Tibial nerve (tissue), 4 donors: ENCODE data around the gene SOX9. TPM values are rescaled to one million over a fixed set of nuclear protein-coding genes. Genes with fewer than 3 reads are reported as not detected.
"Not testable (repeated sequence)": the region's sequence is repeated elsewhere in the genome, so short reads cannot be mapped to it uniquely, and the experiment has no call there.

Experiments
- DNase-seq, 2 donors: peaks; one replicate each; pipeline ENCODE4 v3.0.0-alpha.2; 2019; ENCODE audit warnings: low spot score in 2 of 2
- H3K27ac ChIP-seq, 4 donors: fragments of 200-600 bp; sonication (generic) in 3 of 4; one replicate each; pipeline ENCODE4 v1.5.1; 2017 to 2019; ENCODE audit warnings: mild to moderate bottlenecking in 1 of 4
- H3K27me3 ChIP-seq, 2 donors: fragments of 200-600 bp; sonication (generic) in 1 of 2; one replicate each; pipeline versions ENCODE4 v1.5.1 to v1.6.0; 2017 to 2019
- H3K36me3 ChIP-seq, 3 donors: fragments of 200-600 bp; sonication (generic); one replicate each; pipeline ENCODE4 v1.5.1; 2018 to 2019
- H3K4me1 ChIP-seq, 4 donors: fragments of 200-600 bp; sonication (generic) in 3 of 4; one replicate each; pipeline ENCODE4 v1.5.1; 2017 to 2019
- H3K4me3 ChIP-seq, 4 donors: fragments of 200-600 bp; sonication (generic) in 3 of 4; one replicate each; pipeline ENCODE4 v1.5.1; 2017 to 2019; ENCODE audit warnings: mild to moderate bottlenecking in 1 of 4, moderate library complexity in 1 of 4
- H3K9me3 ChIP-seq, 4 donors: fragments of 200-600 bp; sonication (generic) in 3 of 4; one replicate each; pipeline ENCODE4 v1.5.1; 2017 to 2019
- EP300 ChIP-seq, 2 donors: sonication (generic); formaldehyde crosslinking; IDR thresholded peaks; one replicate each; pipeline ENCODE4 v1.6.1; 2017; ENCODE audit warnings: antibody characterized with exemption in 2 of 2, mild to moderate bottlenecking in 1 of 2
- POLR2A ChIP-seq, 2 donors: fragments of 450-650 bp; IDR thresholded peaks; one replicate each; pipeline ENCODE4 v1.6.1; 2017; ENCODE audit warnings: antibody characterized with exemption in 2 of 2, mild to moderate bottlenecking in 2 of 2, moderate library complexity in 2 of 2
- WGBS, 2 donors: methylation state at CpG; one replicate each; pipeline ENCODE4 v1.1.5; 2018; 5-methylcytosine and 5-hydroxymethylcytosine counted together
- total RNA-seq, 4 donors: library from RNA; depleted of rRNA; stranded (reverse); fragments of >200 nt; gene quantifications; one replicate each; pipeline ENCODE4 v1.1.0, GENCODE V29; 2016
- TF ChIP-seq, protein P1 (sequence below), 5 experiments: fragments of 200-600 bp in 3 of 5; fragments of 450-650 bp in 2 of 5; sonication (generic) in 3 of 5; IDR thresholded peaks; one replicate each; pipeline ENCODE4 v1.5.1; 2016 to 2019; ENCODE audit warnings: antibody characterized with exemption in 5 of 5, mild to moderate bottlenecking in 3 of 5, moderate library complexity in 2 of 5

The SOX9 gene
- total RNA-seq, 4 donors from 2014 or later = 6.6 to 22.9 (median 18.2) TPM

DNA sequence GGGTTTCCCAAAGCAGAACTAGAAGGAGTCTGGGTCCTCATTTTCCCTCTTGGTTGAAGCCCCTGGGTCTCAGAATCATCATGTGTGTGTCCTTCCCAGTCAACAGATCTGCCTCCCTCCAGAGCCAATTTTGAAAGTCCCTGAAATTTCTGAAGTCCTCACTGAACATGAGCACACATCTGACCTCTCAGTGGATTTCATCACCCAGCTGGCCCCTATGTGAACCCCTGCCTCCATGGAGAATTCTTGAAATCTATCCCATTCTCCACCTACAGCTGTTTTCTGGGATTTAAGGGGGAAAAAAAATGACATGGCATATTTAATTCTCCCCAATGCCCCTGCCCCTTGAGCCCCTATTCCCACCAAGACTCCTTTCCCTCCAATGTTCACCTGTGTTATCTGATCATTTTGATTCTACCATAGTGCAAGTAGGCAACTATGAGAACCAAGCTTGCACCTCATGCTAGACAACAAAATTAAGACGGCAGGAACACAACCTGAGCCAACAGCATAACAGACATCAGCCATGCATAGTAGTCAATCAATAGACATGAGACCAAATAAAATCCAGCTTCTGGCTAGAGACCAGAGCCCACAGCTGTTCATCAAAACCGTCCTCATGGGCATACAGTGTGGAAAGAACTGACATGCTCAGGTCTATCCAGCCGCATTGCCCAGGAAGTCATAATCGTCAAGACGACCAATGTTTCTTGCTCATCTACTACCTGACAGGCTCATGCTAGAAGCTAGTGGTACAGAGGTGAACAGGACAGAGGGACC is 14.9 kb downstream of the SOX9 start:
- peaks cover 0 to 13% (median 0%) of the 10 kb centered on the region in 4 donors for H3K4me1 ChIP-seq
- TF ChIP-seq POLR2A (IDR thresholded peaks at IDR 0.05) (no peak), EP300 (IDR thresholded peaks at IDR 0.05) (no peak)
- TF ChIP-seq, protein P1, sequence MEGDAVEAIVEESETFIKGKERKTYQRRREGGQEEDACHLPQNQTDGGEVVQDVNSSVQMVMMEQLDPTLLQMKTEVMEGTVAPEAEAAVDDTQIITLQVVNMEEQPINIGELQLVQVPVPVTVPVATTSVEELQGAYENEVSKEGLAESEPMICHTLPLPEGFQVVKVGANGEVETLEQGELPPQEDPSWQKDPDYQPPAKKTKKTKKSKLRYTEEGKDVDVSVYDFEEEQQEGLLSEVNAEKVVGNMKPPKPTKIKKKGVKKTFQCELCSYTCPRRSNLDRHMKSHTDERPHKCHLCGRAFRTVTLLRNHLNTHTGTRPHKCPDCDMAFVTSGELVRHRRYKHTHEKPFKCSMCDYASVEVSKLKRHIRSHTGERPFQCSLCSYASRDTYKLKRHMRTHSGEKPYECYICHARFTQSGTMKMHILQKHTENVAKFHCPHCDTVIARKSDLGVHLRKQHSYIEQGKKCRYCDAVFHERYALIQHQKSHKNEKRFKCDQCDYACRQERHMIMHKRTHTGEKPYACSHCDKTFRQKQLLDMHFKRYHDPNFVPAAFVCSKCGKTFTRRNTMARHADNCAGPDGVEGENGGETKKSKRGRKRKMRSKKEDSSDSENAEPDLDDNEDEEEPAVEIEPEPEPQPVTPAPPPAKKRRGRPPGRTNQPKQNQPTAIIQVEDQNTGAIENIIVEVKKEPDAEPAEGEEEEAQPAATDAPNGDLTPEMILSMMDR (IDR thresholded peaks at IDR 0.05) = no peak
- no peaks in the 10 kb centered on the region for H3K9me3 ChIP-seq
- H3K27ac ChIP-seq = no peak overlapping the region
- H3K27me3 ChIP-seq = no peaks in the 10 kb centered on the region
- WGBS, 2 donors = 93 to 94% methylated on average over 5 of the region's 5 CpGs
- H3K36me3 ChIP-seq = no peaks in the 10 kb centered on the region
- no peak for DNase-seq
- no peak overlapping the region for H3K4me3 ChIP-seq

DNA sequence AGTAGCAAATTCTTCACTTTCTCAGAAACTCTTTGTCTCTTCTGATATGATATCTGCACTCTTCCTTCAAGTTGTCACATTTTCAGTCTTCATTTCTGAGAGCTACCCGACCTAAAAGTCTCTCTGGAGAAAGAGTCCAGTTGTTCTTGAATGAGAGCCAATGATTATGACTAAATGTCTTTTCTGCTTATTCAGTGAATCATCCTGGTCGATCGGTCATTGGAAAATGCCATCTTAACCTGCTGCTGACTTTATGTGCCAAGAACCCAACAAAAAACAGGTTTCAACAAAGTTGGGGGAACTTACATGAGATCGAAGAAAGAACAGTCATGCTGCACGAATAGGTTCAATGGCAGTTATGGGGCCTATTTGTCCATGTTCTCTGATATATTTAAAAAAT is 15.9 kb downstream of the SOX9 start:
- no peaks in the 10 kb centered on the region for H3K9me3 ChIP-seq
- WGBS, 2 donors = 44 to 55% methylated on average over 5 of the region's 5 CpGs
- H3K4me3 ChIP-seq = no peak overlapping the region
- no peak for TF ChIP-seq POLR2A (IDR thresholded peaks at IDR 0.05)
- no peak for TF ChIP-seq EP300 (IDR thresholded peaks at IDR 0.05)
- TF ChIP-seq, protein P1 (IDR thresholded peaks at IDR 0.05) = no peak
- no peaks in the 10 kb centered on the region for H3K36me3 ChIP-seq
- no peaks in the 10 kb centered on the region for H3K27me3 ChIP-seq
- H3K4me1 ChIP-seq = peaks cover 0 to 13% (median 0%) of the 10 kb centered on the region in 4 donors
- DNase-seq = no peak
- H3K27ac ChIP-seq = no peak overlapping the region

DNA sequence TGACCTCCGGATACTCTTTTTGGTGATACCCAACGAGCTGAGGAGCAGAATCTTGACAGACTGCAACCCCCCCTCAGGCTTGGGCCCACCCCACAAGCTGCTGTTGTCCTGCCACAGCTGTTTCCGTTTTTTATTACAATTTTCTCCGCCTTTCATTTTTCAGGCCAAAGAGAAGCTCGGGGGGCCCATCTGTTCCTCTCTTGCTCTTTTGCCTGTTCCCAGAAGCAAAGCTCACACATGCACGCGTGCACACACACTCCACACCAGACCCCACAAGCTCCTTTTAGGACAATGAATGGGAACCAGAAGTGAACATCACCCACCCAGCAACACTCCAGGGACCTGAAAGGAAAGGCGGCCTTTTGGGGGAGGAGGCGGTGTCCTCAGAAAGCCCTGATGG is 16.3 kb downstream of the SOX9 start:
- no peak for DNase-seq
- Histone ChIP-seq H3K9me3 (no peaks in the 10 kb centered on the region), H3K36me3 (no peaks in the 10 kb centered on the region), H3K4me3 (no peak overlapping the region), H3K27me3 (no peaks in the 10 kb centered on the region), H3K27ac (no peak overlapping the region), H3K4me1 (peaks cover 0 to 13% (median 0%) of the 10 kb centered on the region in 4 donors)
- TF ChIP-seq POLR2A (IDR thresholded peaks at IDR 0.05) (no peak), EP300 (IDR thresholded peaks at IDR 0.05) (no peak)
- TF ChIP-seq, protein P1 (IDR thresholded peaks at IDR 0.05) = no peak
- WGBS, 2 donors = 72 to 76% methylated on average over 9 of the region's 9 CpGs

DNA sequence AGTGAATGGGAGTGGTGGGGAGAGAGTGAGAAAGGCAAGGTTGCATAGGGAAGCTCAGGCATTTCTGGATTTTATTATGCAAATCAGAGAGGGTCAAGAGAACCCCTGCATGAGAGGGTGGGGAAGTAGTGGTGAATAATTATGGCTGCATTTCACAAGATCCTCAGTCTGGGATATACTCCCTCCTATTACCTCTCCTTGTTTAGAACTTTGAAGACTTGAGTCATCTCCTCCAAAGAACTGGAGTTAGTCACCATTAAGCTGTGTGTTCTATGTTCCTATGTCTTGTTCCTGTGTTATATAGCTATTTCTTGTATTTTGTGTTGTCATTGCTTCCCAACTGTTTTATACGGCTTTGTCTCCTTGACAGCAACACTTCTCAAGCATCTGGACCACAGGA is 18.4 kb downstream of the SOX9 start:
- Histone ChIP-seq H3K27ac (no peak overlapping the region), H3K4me3 (no peak overlapping the region), H3K4me1 (peaks cover 0 to 13% (median 0%) of the 10 kb centered on the region in 4 donors), H3K9me3 (no peaks in the 10 kb centered on the region), H3K36me3 (no peaks in the 10 kb centered on the region), H3K27me3 (no peaks in the 10 kb centered on the region)
- TF ChIP-seq, protein P1 (IDR thresholded peaks at IDR 0.05) = no peak
- TF ChIP-seq POLR2A (IDR thresholded peaks at IDR 0.05) = no peak
- no peak for TF ChIP-seq EP300 (IDR thresholded peaks at IDR 0.05)
- no peak for DNase-seq
- 78 to 85% methylated on average over 1 of the region's 1 CpG for WGBS, 2 donors

DNA sequence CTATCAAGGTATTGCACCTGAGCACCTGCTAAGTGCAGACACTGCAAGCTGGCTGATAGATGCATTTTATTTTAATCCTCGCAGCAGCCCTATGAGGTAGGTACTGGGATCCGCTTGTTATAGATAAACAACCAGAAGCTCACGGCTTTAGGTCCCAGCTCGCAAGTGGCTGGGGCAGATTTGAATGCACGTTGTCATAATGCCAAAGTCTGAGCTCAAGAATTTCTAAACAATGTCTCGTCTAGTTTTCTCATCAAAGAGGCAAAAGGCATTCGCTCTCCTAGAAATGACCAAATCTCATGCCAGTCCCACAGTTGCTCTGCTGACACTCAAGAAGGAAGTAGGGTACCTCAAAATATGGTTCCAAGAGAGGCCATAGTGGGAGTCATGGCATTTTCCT is 20.5 kb downstream of the SOX9 start:
- no peak overlapping the region for H3K4me3 ChIP-seq
- H3K27ac ChIP-seq = no peak overlapping the region
- no peaks in the 10 kb centered on the region for H3K27me3 ChIP-seq
- no peaks in the 10 kb centered on the region for H3K4me1 ChIP-seq
- no peaks in the 10 kb centered on the region for H3K36me3 ChIP-seq
- H3K9me3 ChIP-seq = no peaks in the 10 kb centered on the region
- DNase-seq = no peak
- 61 to 66% methylated on average over 7 of the region's 7 CpGs for WGBS, 2 donors
- TF ChIP-seq POLR2A (IDR thresholded peaks at IDR 0.05) (no peak), EP300 (IDR thresholded peaks at IDR 0.05) (no peak)
- TF ChIP-seq, protein P1 (IDR thresholded peaks at IDR 0.05) = no peak

DNA sequence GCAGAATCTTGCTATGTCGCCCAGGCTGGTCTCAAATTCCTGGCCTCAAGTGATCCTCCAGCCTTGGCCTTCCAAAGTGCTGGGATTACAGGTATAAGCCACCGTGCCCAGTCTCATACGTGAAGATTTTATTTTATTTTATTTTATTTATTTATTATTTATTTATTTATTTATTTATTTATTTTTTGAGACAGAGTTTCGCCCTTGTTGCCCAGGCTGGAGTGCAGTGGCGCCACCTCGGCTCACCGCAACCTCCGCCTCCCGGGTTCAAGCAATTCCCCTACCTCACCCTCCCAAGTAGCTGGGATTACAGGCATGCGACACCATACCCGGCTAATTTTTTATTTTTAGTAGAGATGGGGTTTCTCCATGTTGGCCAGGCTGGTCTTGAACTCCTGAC is 21.3 kb downstream of the SOX9 start:
- not testable (repeated sequence) for DNase-seq, H3K4me3 ChIP-seq, H3K4me1 ChIP-seq, H3K27me3 ChIP-seq, H3K36me3 ChIP-seq, H3K27ac ChIP-seq, H3K9me3 ChIP-seq
- 96 to 97% methylated on average over 11 of the region's 11 CpGs for WGBS, 2 donors
